ENCODE results near the gene DOK1.

- TF ChIP-seq CTCF (optimal IDR thresholded peaks at IDR 0.05 in 1 of 3, IDR thresholded peaks at IDR 0.05 in 1 of 3, conservative IDR thresholded peaks at IDR 0.05 in 1 of 3; ENCODE audit: extremely low read depth in 1 of 3, insufficient read depth in 2 of 3, low read length in 3 of 3), result no peak
- TF ChIP-seq EZH2 (IDR thresholded peaks at IDR 0.05; ENCODE audit: low read length), result no peak
Measured at GRCh38 chr2:74534411-74534810, 20.1 kb upstream of the DOK1 start.
